Upper lobe of left lung (tissue), 6 donors: ENCODE data around the gene THOC6. TPM values are rescaled to one million over a fixed set of nuclear protein-coding genes. Genes with fewer than 3 reads are reported as not detected.

Experiments
- ATAC-seq, 2 donors: fragments of 200-7000 bp; cut with Tn5 transposase; one replicate each; pipeline ENCODE4 v1.9.1; 2022; ENCODE audit warnings: mild to moderate bottlenecking in 2 of 2, moderate library complexity in 2 of 2; ENCODE audit not compliant: low FRiP score in 2 of 2
- DNase-seq, 2 donors: peaks; one replicate each; pipeline ENCODE4 v3.0.0-alpha.2; 2019 to 2020
- H3K27ac ChIP-seq, 4 donors: fragments of 200-600 bp; sonication (generic); one replicate each; pipeline ENCODE4 v1.5.1; 2016 to 2019
- H3K27me3 ChIP-seq, 4 donors: fragments of 200-600 bp; sonication (generic); one replicate each; pipeline ENCODE4 v1.5.1; 2017 to 2019
- H3K36me3 ChIP-seq, 4 donors: fragments of 200-600 bp; sonication (generic); one replicate each; pipeline ENCODE4 v1.5.1; 2016 to 2019
- H3K4me1 ChIP-seq, 4 donors: fragments of 200-600 bp; sonication (generic); one replicate each; pipeline ENCODE4 v1.5.1; 2018 to 2019
- H3K4me3 ChIP-seq, 4 donors: fragments of 200-600 bp; sonication (generic); one replicate each; pipeline ENCODE4 v1.5.1; 2017 to 2019; ENCODE audit warnings: mild to moderate bottlenecking in 2 of 4, moderate library complexity in 1 of 4
- H3K9me3 ChIP-seq, 4 donors: fragments of 200-600 bp; sonication (generic); one replicate each; pipeline ENCODE4 v1.5.1; 2018 to 2019
- CTCF ChIP-seq, 6 experiments: fragments of 450-650 bp in 4 of 6; fragments of 200-600 bp in 2 of 6; sonication (generic) in 2 of 6; IDR thresholded peaks; one replicate each; pipeline ENCODE4 v1.5.1; 2016 to 2019; ENCODE audit warnings: antibody characterized with exemption in 6 of 6
- EP300 ChIP-seq, 4 donors: sonication (generic); formaldehyde crosslinking; IDR thresholded peaks; one replicate each; pipeline ENCODE4 v1.5.1; 2017; ENCODE audit warnings: antibody characterized with exemption in 4 of 4, control low read depth in 2 of 4
- POLR2A ChIP-seq, 4 donors: fragments of 450-650 bp; IDR thresholded peaks; one replicate each; pipeline ENCODE4 v1.5.1; 2016 to 2017; ENCODE audit warnings: antibody characterized with exemption in 4 of 4, mild to moderate bottlenecking in 2 of 4
- POLR2AphosphoS5 ChIP-seq, 2 donors: sonication (generic); formaldehyde crosslinking; IDR thresholded peaks; one replicate each; pipeline ENCODE4 v1.5.1; 2017; ENCODE audit warnings: antibody characterized with exemption in 2 of 2
- WGBS, 2 donors: methylation state at CpG; one replicate each; pipeline ENCODE4 v1.1.5; 2017 to 2018; 5-methylcytosine and 5-hydroxymethylcytosine counted together
- total RNA-seq, 6 donors: library from RNA; depleted of rRNA in 4 of 6; stranded (reverse); fragments of >200 nt in 4 of 6; gene quantifications; one replicate each; pipeline versions ENCODE4 v1.1.0 to v1.2.1, GENCODE V29; 2016 to 2021
- donor health status: DM: no; HTN: no; CAD: no; lungs with moderate emphysema.
- donor health status: DM: no; HTN: yes; CAD: no; lungs with severe emphysema.

THOC6 gene
- 10 to 100 TPM; 18.5 to 40.8 (median 33.1) TPM for total RNA-seq

- Histone ChIP-seq H3K9me3 (no peaks in the 10 kb centered on the region), H3K27me3 (no peaks in the 10 kb centered on the region), H3K4me1 (peaks cover 40 to 75% (median 57%) of the 10 kb centered on the region in 4 donors), H3K27ac (peak within 1 kb of the TSS; percentile 94 to 97 (median 97)), H3K4me3 (peak within 1 kb of the TSS; percentile 57 to 91 (median 69)), H3K36me3 (peaks cover 3 to 23% (median 20%) of the 10 kb centered on the region in 4 donors)
- peak in 2 of 4 donors; percentile 62 to 85 for TF ChIP-seq POLR2A (IDR thresholded peaks at IDR 0.05)
- TF ChIP-seq CTCF (IDR thresholded peaks at IDR 0.05) = peak in 2 of 6 experiments; percentile 19 to 20
- TF ChIP-seq EP300 (IDR thresholded peaks at IDR 0.05) = peak in 1 of 4 donors; percentile 42
- peak; percentile 91 to 92 for TF ChIP-seq POLR2AphosphoS5 (IDR thresholded peaks at IDR 0.05)
- WGBS, 2 donors = 0 to 1% methylated on average over 10 to 51 of the region's 69 CpGs
- ATAC-seq (peak; percentile 77 to 90), DNase-seq (peak; percentile 97 to 99)
Measured at GRCh38 chr16:3023669-3024478, at the start of gene THOC6, which contains the start of gene HCFC1R1. Gene THOC6, plus strand, starts transcription at chr16:3024035. Its CDS starts 292 bp downstream, at chr16:3024327. Gene HCFC1R1, minus strand, starts transcription at chr16:3023942. Its CDS starts 1 bp downstream, at chr16:3023941.

- H3K27ac ChIP-seq = no peak overlapping the region
- no peaks in the 10 kb centered on the region for H3K27me3 ChIP-seq
- WGBS, 2 donors = 95 to 97% methylated on average over 8 to 13 of the region's 15 CpGs
- no peaks in the 10 kb centered on the region for H3K36me3 ChIP-seq
- H3K9me3 ChIP-seq = no peaks in the 10 kb centered on the region
- ATAC-seq = no peak
- H3K4me3 ChIP-seq = no peak overlapping the region
- H3K4me1 ChIP-seq = peaks cover 9 to 31% (median 12%) of the 10 kb centered on the region in 4 donors
- DNase-seq = peak in 1 of 2 donors; percentile 66
- TF ChIP-seq CTCF (IDR thresholded peaks at IDR 0.05) (no peak), POLR2AphosphoS5 (IDR thresholded peaks at IDR 0.05) (no peak), POLR2A (IDR thresholded peaks at IDR 0.05) (no peak)
Measured at GRCh38 chr16:2974319-2975056, 49.3 kb upstream of the THOC6 start.

GRCh38 chr16:2975161-2975795 lies 48.6 kb upstream of the THOC6 start:
- ATAC-seq (no peak), DNase-seq (peak in 1 of 2 donors; percentile 82)
- Histone ChIP-seq H3K36me3 (no peaks in the 10 kb centered on the region), H3K4me1 (peaks cover 9 to 31% (median 14%) of the 10 kb centered on the region in 4 donors), H3K27ac (no peak overlapping the region), H3K4me3 (no peak overlapping the region), H3K9me3 (no peaks in the 10 kb centered on the region), H3K27me3 (no peaks in the 10 kb centered on the region)
- 91 to 97% methylated on average over 13 to 25 of the region's 28 CpGs for WGBS, 2 donors
- TF ChIP-seq EP300 (IDR thresholded peaks at IDR 0.05) = no peak
- TF ChIP-seq POLR2A (IDR thresholded peaks at IDR 0.05) = no peak

- peaks cover 12 to 26% (median 14%) of the 10 kb centered on the region in 4 donors for H3K4me1 ChIP-seq
- H3K36me3 ChIP-seq = no peaks in the 10 kb centered on the region
- ATAC-seq (no peak), DNase-seq (peak in 1 of 2 donors; percentile 72)
- H3K9me3 ChIP-seq = no peaks in the 10 kb centered on the region
- 94 to 97% methylated on average over 6 to 7 of the region's 7 CpGs for WGBS, 2 donors
- no peaks in the 10 kb centered on the region for H3K27me3 ChIP-seq
- TF ChIP-seq POLR2A (IDR thresholded peaks at IDR 0.05) (no peak), EP300 (IDR thresholded peaks at IDR 0.05) (no peak), CTCF (IDR thresholded peaks at IDR 0.05) (no peak), POLR2AphosphoS5 (IDR thresholded peaks at IDR 0.05) (no peak)
- no peak overlapping the region for H3K27ac ChIP-seq
- H3K4me3 ChIP-seq = no peak overlapping the region
Measured at GRCh38 chr16:2976201-2976600, 47.6 kb upstream of the THOC6 start.
